Measurements from ENCODE around the gene TOMM40.

Gene TOMM40

GRCh38 chr19:44848036-44848811, 42.8 kb upstream of the TOMM40 start:
- H3K4me3 ChIP-seq (ENCODE audit: control insufficient read depth, low read depth, low read length) = peak overlapping the region; percentile 97
- TF ChIP-seq CTCF (IDR thresholded peaks at IDR 0.05; ENCODE audit: control insufficient read depth, insufficient read depth, low read depth, low read length, missing control alignments) = no peak
- DNase-seq (ENCODE audit: low read depth) = no peak

GRCh38 chr19:44848812-44849447, 42.1 kb upstream of the TOMM40 start:
- no peak for DNase-seq (ENCODE audit: low read depth)
- H3K4me3 ChIP-seq (ENCODE audit: control insufficient read depth, low read depth, low read length) = peak overlapping the region; percentile 97
- no peak for TF ChIP-seq CTCF (IDR thresholded peaks at IDR 0.05; ENCODE audit: control insufficient read depth, insufficient read depth, low read depth, low read length, missing control alignments)

- no peak overlapping the region for H3K4me3 ChIP-seq (ENCODE audit: control insufficient read depth, low read depth, low read length)
- DNase-seq (ENCODE audit: low read depth) = no peak
- no peak for TF ChIP-seq CTCF (IDR thresholded peaks at IDR 0.05; ENCODE audit: control insufficient read depth, insufficient read depth, low read depth, low read length, missing control alignments)
Measured at GRCh38 chr19:44850641-44851109, 40.4 kb upstream of the TOMM40 start.

- TF ChIP-seq CTCF (IDR thresholded peaks at IDR 0.05; ENCODE audit: control insufficient read depth, insufficient read depth, low read depth, low read length, missing control alignments) = no peak
- H3K4me3 ChIP-seq (ENCODE audit: control insufficient read depth, low read depth, low read length) = no peak overlapping the region
- DNase-seq (ENCODE audit: low read depth) = no peak
Measured at GRCh38 chr19:44851427-44851826, 39.6 kb upstream of the TOMM40 start.

GRCh38 chr19:44855606-44856005, 35.4 kb upstream of the TOMM40 start:
- H3K4me3 ChIP-seq (ENCODE audit: control insufficient read depth, low read depth, low read length) = no peak overlapping the region
- no peak for DNase-seq (ENCODE audit: low read depth)
- TF ChIP-seq CTCF (IDR thresholded peaks at IDR 0.05; ENCODE audit: control insufficient read depth, insufficient read depth, low read depth, low read length, missing control alignments) = no peak

GRCh38 chr19:44856421-44857083, 34.5 kb upstream of the TOMM40 start:
- DNase-seq (ENCODE audit: low read depth) = no peak
- H3K4me3 ChIP-seq (ENCODE audit: control insufficient read depth, low read depth, low read length) = no peak overlapping the region
- no peak for TF ChIP-seq CTCF (IDR thresholded peaks at IDR 0.05; ENCODE audit: control insufficient read depth, insufficient read depth, low read depth, low read length, missing control alignments)
